ENCODE measurements around the gene SQSTM1.
A peak's percentile ranks its signal among the peaks of the same experiment; 100 is the strongest.

SQSTM1 gene

GRCh38 chr5:179795049-179795862 lies 25.4 kb upstream of the SQSTM1 start:
- no peak for DNase-seq (ENCODE audit: low read depth)

GRCh38 chr5:179795863-179796833 lies 24.6 kb upstream of the SQSTM1 start:
- DNase-seq (ENCODE audit: low read depth) = peak; percentile 58

GRCh38 chr5:179796877-179797608 lies 23.7 kb upstream of the SQSTM1 start:
- no peak for DNase-seq (ENCODE audit: low read depth)

GRCh38 chr5:179797741-179798140 lies 23.0 kb upstream of the SQSTM1 start:
- no peak for DNase-seq (ENCODE audit: low read depth)

- DNase-seq (ENCODE audit: low read depth) = no peak
Measured at GRCh38 chr5:179798144-179798770, 22.4 kb upstream of the SQSTM1 start.

GRCh38 chr5:179798771-179799643 lies 21.7 kb upstream of the SQSTM1 start:
- no peak for DNase-seq (ENCODE audit: low read depth)

GRCh38 chr5:179799644-179799973 lies 21.1 kb upstream of the SQSTM1 start:
- DNase-seq (ENCODE audit: low read depth) = no peak

GRCh38 chr5:179800071-179800695 lies 20.5 kb upstream of the SQSTM1 start:
- DNase-seq (ENCODE audit: low read depth) = no peak

- no peak for DNase-seq (ENCODE audit: low read depth)
Measured at GRCh38 chr5:179800696-179801201, 20.0 kb upstream of the SQSTM1 start.

GRCh38 chr5:179801304-179802206 lies 19.1 kb upstream of the SQSTM1 start:
- DNase-seq (ENCODE audit: low read depth) = peak; percentile 79

GRCh38 chr5:179802207-179802883 lies 18.4 kb upstream of the SQSTM1 start:
- no peak for DNase-seq (ENCODE audit: low read depth)

- no peak for DNase-seq (ENCODE audit: low read depth)
Measured at GRCh38 chr5:179802950-179803562, 17.6 kb upstream of the SQSTM1 start.

- no peak for DNase-seq (ENCODE audit: low read depth)
Measured at GRCh38 chr5:179803651-179804554, 16.8 kb upstream of the SQSTM1 start.

GRCh38 chr5:179804555-179804947 lies 16.2 kb upstream of the SQSTM1 start:
- DNase-seq (ENCODE audit: low read depth) = no peak

- DNase-seq (ENCODE audit: low read depth) = no peak
Measured at GRCh38 chr5:179805070-179805528, 15.6 kb upstream of the SQSTM1 start.

GRCh38 chr5:179805529-179806249 lies 15.0 kb upstream of the SQSTM1 start:
- no peak for DNase-seq (ENCODE audit: low read depth)

Data from activated T-cell treated with anti-CD3 and anti-CD28 coated beads for 1 hour (primary cell).